GM19324 (cell line): ENCODE data around the gene LPCAT1.
"Not testable (repeated sequence)": the region's sequence is repeated elsewhere in the genome, so short reads cannot be mapped to it uniquely, and the experiment has no call there.

Experiments
- ATAC-seq: cut with Tn5 transposase; IDR thresholded peaks from one replicate; pipeline ENCODE4 v1.9.1; 2021; ENCODE audit warnings: mild to moderate bottlenecking, moderate library complexity; ENCODE audit not compliant: unreplicated experiment, low FRiP score

Gene LPCAT1

DNA sequence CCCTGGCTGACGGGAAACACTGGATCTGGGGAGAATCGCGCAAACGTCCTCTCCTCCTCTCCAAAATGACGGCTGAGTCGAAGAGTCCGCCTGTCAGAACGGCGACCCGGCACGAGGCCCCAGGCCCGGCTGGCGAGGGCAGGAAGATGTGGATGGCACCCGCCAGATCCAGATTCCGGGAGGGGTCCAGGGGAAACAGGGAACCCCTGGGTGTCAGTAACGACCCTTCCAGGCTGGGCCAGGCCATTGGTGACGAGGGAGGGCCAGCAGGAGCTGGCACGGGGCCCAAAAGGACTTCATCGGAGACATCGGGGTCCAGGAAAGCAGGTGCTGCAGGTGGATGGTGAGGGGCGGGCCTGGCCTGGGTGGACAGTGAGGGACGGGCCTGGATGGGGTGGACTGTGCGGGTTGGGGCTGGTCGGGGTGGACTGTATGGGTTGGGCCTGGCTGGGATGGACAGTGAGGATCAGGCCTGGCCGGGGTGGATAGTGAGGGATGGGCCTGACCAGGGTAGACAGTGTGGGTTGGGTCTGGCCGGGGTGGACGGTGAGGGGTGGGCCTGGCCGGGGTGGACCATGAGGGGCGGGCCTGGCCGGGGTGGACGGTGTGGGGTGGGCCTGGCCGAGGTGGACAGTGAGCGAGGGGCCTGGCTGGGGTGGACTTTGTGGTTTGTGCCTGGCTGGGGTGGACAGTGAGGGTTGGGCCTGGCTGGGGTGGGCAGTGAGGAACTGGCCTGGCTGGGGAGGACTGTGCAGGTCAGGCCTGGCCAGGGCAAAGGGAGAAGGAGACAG is 92.5 kb downstream of the LPCAT1 start:
- no peak for ATAC-seq

DNA sequence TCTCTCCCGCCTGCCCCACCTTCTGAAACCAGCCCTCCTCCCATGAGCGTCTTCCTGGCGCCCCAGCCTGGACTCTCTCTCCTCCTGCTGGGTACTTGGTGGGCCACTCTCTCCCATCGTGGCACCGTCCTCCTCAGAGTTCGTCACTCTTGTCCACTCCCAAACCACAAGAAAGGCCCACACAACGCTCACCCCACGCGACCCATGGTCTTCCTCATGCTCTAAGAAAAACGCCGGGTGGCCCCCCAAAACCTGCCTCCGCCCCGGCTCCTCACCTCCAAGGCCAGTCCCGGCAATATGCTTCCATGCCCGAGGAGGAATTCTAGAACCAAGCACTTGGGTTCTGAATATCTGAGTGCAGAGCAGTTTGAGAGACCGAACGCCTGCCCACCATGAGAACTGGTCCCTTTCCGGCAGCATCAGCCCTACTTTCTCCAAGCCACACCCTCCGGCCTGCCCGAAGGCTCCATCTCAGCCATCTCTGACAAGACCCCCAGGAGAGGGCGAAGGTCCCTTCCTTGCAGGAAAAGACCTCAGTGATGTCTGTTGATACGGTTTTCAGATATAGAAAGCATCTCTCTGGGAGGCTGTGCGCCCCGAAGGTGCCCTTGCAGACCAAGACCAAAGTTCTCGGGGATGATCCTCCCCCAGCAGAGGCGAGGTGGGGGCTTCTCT is 93.5 kb downstream of the LPCAT1 start:
- ATAC-seq = no peak

DNA sequence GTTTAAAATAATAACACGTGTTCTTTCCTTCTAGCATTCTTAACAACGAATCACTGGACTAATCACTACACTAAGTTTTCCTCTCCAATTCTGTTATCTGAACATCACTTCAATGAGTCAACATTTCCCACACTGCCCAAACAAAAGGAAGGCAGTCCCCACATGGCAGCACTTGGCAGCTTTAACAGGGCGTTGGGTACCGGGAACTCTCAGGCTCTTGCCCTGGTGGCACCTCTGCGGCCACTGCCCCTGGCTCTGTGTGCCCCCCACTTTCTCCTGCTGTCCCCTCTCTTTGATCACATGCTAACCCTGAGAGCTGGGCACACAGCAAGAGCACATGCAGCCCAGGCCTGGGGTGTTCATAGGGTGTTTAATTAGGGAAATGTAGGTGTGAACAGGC is 94.3 kb downstream of the LPCAT1 start:
- no peak for ATAC-seq

DNA sequence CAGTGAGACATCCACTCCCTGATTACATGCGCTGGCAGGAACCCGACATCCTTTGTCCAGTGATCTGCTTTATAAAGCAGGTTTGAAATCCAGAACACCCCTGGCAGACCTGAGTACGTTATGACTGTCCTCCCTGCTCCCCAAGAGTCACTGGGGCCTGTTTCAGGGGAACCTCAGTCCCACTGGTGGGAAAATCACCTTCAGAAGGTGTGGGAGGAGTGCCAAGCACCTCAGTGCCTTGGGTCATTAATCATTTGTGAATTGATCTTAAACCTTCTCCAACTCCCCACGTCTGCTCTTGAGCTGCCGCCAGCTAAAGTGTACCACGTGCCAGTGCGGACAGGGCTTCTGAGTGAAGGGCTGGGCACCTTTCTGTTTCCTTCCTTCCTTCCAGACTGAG is 94.7 kb downstream of the LPCAT1 start:
- ATAC-seq = no peak

DNA sequence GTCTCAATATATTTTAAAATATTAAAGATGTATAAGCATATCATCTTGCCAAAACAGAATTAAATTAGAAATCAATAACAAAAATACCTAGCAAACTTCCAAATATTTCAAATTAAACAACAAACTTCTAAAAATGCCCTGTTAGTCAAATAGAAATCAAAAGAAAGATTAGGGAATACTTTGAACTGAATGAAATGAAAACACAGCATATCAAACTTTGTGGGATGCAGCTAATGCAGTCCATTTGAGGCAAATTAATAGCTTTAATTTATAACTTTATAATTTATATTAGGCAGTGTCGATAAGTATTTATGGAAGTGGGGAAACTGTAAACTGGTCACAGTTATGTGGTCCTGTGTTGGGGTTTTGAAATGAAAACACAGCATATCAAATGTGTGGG is 95.7 kb downstream of the LPCAT1 start:
- ATAC-seq = no peak

DNA sequence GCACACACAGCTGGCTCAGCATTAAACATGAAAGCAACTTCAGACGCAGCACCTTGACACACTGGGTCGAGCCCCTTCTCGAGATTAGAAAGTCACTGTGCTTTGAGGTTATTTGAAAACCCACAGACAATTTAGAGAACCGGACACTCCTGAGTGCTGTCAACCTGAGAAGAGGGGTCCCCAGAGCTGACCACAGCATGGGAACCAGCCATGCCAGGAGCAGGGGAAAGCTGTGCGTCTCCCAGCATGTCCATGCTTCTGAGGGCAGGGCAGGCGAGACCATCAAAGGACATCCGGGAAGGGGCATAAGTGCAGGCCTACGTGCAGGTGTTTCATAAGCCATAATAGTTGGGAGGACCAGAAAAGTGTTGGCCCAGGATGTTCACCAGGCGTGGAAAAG is 99.0 kb downstream of the LPCAT1 start:
- no peak for ATAC-seq

DNA sequence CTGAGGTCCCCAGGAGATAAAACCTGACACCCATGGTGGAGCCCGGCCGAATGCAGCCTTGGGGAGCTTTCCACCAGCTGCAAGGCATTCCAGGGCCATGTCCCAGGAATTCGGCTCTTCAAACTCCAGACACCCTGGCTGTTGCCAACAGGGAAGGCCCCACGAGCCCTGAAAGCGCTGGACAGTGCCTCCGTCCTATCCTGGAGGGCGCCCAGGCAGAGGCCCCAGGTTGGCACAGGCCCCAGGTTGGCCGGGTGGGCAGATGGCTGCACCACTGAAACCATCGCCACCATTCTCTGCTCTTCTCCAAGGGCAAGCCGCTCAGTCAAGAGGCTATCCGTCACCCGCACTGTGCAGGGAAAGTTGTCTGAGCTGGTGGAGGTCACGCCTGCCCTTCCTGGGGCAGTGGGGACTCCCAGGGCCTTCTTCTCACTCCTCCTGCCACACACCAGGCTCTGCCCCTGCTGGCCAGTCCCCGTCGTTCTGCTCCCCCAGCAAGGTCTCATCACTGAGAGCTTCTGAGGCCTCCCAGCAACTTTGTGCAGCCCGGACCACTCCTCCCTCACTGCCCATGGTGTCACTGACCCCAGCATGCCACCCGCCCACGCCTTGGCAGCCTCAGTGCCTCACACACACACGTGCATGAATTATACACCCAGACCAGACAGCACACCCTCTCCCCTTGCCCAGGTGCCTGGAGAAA is 99.7 kb downstream of the LPCAT1 start:
- ATAC-seq = no peak

DNA sequence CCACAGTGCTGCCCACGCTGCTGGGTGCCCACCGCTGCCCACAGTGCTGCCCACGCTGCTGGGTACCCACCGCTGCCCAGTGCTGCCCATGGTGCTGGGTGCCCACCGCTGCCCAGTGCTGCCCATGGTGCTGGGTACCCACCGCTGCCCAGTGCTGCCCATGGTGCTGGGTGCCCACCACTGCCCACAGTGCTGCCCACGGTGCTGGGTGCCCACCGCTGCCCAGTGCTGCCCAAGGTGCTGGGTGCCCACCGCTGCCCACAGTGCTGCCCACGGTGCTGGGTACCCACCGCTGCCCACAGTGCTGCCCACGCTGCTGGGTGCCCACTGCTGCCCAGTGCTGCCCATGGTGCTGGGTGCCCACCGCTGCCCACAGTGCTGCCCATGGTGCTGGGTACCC is 101.2 kb downstream of the LPCAT1 start:
- not testable (repeated sequence) for ATAC-seq

DNA sequence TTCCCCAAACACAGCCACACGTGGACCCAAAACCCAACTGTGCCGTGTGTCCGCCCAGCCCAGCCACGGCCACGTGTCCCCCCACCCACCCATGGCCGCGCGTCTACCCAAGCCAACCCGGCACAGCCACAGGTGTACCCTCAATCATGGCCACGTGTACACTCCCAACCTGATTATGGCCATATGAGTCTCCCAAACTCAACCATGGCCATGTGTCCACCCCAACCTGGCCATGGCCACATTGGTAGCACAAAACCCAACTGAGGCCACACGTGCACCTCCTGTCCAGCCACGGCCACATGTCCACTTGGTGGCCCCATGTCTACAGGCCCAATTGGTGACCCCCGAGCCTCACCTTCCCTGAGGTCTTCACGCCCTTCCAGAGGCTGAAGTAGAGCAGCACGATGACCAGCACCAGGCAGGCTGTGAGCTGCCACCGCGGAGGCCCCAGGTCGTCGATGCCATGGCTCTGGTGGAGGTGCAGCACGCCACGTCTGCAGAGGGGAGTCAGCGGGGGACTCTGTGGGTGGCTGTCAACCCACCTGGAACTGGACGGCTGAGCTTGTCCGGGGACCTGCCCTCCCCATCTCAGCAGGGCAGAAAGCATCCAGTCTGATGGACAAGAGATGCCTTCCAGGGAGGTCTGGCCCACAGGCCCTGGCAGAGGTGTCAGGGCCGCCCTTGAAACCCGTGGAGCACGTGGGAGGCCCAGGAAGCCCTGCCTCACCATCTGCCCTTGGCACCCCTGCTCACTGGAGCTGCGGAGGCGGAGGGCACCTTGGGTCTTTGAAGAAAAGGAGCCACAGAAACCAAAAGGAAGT is 102.0 kb downstream of the LPCAT1 start:
- no peak for ATAC-seq

DNA sequence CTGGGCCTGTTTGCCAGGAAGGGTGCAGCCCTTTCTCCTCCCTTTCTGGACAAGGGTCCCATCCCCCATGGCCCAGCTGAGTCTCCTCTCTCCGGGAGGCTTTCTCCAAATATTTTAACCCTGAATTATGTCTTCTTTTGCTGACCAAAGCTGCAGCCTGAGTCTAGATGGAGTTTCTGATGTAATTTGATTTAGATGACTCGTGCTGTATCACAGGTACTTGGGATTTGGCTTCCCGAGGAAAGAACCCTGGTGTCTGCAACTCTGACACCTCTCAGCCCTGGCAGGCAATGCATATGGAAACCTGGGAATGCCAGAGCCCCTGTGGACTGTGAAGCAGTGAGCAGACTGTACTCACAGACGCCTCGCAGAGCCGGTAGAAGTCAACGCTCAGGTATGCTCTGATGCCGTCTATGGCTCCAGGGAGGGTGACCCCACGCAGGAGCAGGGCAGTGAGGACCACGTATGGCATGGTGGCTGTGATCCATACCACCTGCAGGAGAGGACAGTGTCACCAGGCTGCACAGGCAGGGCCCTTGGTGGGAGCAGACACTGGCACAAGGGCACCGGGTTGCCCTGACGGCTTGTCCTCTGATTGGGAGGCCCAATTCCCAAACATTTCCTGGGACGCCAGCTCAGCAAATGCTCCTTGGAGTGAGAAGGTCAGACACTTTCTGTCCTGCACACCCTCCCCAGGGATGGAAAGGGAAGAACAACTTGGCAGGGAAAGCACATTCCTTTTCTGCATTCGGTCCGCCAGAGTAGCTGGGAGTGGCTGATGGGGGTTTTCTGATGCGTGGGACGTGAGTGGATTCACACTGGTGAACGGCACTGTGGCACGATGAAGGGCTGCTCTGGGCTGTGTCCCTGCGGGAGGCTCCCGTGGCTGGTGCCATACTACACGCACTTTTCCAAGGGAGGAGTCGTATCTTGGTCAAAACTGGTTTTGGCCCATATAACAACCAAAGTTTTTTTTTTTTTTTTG is 103.3 kb downstream of the LPCAT1 start:
- no peak for ATAC-seq

DNA sequence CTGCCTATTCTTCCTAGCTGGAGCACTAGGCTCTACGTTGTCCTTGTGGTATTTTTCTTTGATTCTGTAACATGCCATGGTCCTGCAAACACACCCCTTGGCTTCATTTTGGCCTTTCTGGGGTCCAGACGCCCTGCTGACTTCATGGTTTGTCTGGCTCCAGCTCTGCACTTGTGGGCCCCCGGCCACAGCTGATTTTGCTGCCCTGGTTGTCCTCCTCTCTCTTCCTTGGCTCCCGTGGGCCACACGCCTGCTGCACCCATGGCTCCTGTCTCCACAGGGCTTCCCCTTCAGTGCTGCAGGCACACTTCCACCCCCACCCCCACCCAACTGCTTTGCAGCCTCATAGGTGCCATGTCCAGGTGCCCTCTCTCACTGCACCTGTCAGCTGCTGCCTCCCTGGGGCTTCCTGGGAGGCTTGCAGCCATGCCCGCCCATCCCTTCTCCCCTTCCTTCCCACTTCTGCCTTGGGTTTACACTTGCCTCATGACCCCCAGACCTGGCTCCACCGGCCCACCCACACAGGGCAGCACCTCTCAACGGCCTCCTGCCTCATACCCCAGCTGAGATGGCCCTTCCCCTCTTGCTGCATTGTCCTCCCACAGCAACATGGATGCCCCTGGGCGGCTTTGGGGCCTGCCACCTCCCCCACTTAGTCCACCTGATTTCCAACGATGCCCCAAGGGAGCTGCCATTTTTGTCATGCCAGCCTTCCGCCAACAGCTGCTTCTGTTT is 104.1 kb downstream of the LPCAT1 start:
- ATAC-seq = no peak

DNA sequence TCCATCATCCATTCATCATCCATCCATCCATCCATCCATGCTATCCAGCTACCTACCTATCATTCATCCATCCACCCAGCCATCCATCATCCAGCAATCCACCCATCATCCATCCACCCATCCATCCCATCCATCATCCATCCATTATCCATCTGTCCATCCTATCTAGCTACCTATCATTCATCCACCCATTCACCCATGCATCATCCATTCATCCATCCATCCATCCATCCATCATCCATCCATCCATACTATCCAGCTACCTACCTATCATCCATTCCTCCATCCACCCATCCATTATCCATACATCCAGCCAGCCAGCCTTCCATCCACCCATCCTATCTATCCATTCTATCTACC is 104.9 kb downstream of the LPCAT1 start:
- no peak for ATAC-seq

DNA sequence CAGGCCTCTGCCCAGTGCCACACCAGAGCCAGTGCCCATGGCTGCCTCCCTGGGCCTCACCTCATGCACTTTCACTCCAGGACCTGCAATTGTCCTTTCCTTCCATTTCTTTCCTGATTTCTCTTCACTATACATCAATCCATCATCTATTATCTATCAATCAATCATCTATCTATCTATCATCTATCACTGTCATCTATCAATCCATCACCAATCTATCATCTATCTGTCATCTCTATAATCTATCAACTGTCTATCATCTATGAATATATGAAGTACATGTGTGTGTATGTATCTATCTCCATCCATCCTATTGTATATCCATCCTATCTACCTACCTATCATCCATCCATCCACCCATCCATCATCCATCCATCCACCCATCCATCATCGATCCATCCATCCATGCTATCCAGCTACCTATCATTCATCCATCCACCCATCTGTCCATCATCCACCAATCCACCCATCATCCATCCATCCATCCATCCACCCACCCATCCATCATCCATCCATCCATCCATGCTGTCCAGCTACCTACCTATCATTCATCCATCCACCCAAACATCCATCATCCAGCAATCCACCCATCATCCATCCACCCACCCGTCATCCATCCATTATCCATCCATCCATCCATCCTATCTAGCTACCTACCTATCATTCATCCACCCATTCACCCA is 105.4 kb downstream of the LPCAT1 start:
- no peak for ATAC-seq

DNA sequence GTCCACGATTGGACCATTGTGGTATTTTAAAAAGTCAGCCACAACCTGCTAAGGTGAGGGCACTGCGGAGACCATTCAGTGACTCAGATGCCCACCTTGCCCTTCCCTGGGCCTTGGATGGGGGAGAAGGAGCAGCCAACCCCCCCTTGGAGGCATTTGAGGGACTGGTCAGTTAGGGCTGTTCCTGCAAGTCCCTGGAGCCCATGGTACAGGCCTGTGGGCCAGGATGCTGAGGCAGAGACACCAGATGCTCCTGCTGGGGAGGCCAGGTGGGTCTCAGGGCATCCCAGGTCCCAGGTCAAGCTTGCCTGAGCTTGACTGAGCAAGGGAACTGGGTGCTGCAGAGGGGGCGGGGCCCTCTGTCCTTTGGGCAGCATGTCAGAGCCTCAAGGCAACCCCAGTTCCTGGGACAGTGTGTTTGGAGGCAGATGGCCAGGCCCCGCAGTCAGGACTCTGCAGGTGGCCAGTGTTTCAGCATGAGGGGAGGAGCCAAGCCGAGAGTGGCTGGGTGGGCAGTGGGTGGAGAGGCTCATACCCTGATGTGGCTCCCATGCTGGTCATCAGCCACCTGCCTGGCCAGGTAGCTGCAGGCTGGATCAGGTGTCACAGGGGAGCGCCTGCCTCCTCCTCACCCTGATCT is 106.1 kb downstream of the LPCAT1 start:
- no peak for ATAC-seq

DNA sequence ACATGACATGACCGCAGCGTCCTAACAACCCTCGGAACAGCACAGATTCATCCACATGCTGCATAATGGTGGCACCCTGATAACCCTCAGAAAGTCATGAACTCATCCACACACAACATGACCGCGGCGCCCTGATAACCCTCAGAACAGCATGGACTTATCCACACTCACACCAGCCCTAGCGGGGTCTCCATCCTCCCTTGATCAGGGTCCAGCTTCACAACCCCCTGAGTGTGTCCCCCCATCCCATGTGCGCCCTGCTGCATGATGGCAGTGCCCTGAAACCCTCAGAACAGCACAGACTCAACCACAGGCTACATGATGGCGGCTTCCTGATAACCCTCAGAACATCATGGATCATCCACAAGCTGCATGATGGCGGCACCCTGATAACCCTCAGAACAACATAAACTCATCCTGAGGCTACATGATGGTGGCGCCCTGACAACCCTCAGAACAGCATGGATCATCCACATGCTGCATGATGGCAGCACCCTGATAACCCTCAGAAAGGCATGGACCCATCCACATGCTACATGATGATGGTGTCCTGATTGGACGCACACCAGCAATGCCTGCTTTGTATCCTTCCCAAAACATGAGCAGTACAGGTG is 106.8 kb downstream of the LPCAT1 start:
- ATAC-seq = no peak

DNA sequence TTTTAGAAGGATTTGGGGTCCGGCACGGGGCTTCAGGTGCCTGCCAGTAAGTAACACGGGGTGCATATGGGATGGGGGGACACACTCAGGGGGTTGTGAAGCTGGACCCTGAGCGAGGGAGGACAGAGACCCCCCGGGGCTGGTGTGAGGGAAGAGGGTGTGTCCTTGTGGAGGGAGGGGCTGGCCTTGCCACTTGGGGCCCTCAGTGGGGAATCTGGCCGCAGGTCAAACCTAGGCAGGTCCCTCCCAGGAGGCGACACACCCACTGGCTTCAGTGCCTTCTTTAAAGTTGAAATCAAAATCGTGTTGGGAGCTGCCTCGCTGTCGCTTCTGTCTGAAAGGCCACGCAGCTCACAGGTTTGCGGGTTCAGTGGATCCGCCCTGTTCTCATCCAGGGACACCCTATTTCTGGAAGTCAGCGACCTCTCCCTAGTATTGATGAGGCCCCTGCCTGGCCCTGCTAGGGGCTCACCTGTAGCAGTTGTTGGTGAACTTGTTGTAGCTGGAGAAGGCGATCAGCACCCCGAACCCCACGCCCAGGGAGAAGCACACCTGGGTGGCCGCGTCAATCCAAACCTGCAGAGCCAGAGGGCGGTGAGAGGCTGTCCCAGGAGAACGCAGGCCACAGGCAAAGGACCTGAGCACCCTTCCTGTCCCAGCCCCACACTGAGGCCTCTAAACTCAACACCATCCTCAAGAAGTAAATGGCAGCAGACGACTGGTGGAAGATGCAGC is 108.0 kb downstream of the LPCAT1 start:
- ATAC-seq = no peak

DNA sequence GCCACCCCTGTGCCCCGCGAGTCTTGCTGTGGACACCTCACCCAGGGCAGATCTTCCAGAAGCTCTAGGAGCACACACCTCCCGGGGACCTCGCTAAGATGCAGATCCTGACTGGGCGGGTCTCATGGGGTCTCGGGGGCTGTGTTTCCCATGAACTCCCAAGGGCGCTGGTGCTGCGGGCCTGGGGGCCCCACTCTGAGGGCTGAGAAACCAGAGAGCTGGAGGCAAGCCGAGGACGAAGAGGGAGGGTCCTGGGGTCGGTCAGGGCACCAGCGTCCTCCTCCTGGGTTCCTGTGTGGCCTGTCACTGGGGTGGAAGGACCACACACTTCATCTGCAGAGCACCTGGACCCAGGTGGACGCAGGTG is 108.7 kb downstream of the LPCAT1 start:
- ATAC-seq = no peak
